H1 (cell line): ENCODE results near the gene SH3RF3. TPM values are rescaled to one million over a fixed set of nuclear protein-coding genes. Genes with fewer than 3 reads are reported as not detected.

Experiments
- CTCF ChIA-PET: fragments of 300-600 bp; sonication (Branson Sonifier 250); formaldehyde crosslinking; loops from one replicate; lab custom pipeline; 2021; ENCODE audit not compliant: partially characterized antibody; lab: Charles Lee
- POLR2A ChIA-PET: fragments of 300-600 bp; sonication (Branson Sonifier 250); formaldehyde crosslinking; loops from one replicate; lab custom pipeline; 2021; ENCODE audit warnings: inconsistent platforms; ENCODE audit not compliant: partially characterized antibody; lab: Charles Lee
- DNase-seq, 2 experiments: peaks; one replicate each; pipeline versions ENCODE4 v3.0.0 to v3.0.0-alpha.2; 2010 to 2022; ENCODE audit warnings: low spot score in 2 of 2, low read depth in 1 of 2, mixed read lengths in 1 of 2
- FAIRE-seq: peaks from 2 replicates; lab custom pipeline; 2011; peaks lifted over from hg19 to GRCh38; lab: Jason Lieb, UNC
- H2AFZ ChIP-seq: 2 replicates; pipeline ENCODE4 v1.8.1; 2012; ENCODE audit warnings: low read length, inconsistent platforms
- H2AK5ac ChIP-seq: 2 replicates; pipeline ENCODE4 v1.6.1; 2013; ENCODE audit warnings: low read depth, low read length
- H2BK120ac ChIP-seq: replicated peaks from 2 replicates; pipeline ENCODE3; 2013; ENCODE audit warnings: low read depth, low read length, inconsistent platforms
- H2BK12ac ChIP-seq: 2 replicates; pipeline ENCODE4 v1.6.1; 2013; ENCODE audit warnings: low read depth, low read length
- H2BK15ac ChIP-seq: 2 replicates; pipeline ENCODE4 v1.6.1; 2013; ENCODE audit warnings: low read length
- H2BK20ac ChIP-seq: 2 replicates; pipeline ENCODE4 v1.6.1; 2013; ENCODE audit warnings: low read length
- H2BK5ac ChIP-seq: 2 replicates; pipeline ENCODE4 v1.6.1; 2013; ENCODE audit warnings: low read depth, low read length
- H3K14ac ChIP-seq: 2 replicates; pipeline ENCODE4 v1.6.1; 2013; ENCODE audit warnings: inconsistent platforms; ENCODE audit not compliant: insufficient read length
- H3K18ac ChIP-seq: 2 replicates; pipeline ENCODE4 v1.6.1; 2013; ENCODE audit warnings: low read length; ENCODE audit errors: extremely low read depth
- H3K23ac ChIP-seq: 2 replicates; pipeline ENCODE4 v1.6.1; 2013; ENCODE audit warnings: inconsistent platforms; ENCODE audit not compliant: insufficient read length
- H3K23me2 ChIP-seq: 2 replicates; pipeline ENCODE4 v1.6.1; 2013; ENCODE audit warnings: low read depth, low read length
- H3K27ac ChIP-seq: 2 replicates; pipeline ENCODE4 v1.6.1; 2011; ENCODE audit warnings: low read depth, low read length, inconsistent platforms
- H3K27me3 ChIP-seq, 4 experiments: replicated peaks in 1 of 4; 1 replicate in 1 of 4; 2 replicates in 3 of 4; pipeline versions ENCODE4 v1.6.1 to v1.8.1; 2011 to 2013; ENCODE audit warnings: low read length in 3 of 4, mild to moderate bottlenecking in 3 of 4, inconsistent platforms in 2 of 4, mixed read lengths in 2 of 4, moderate library complexity in 1 of 4; ENCODE audit not compliant: control insufficient read depth in 3 of 4, insufficient read depth in 3 of 4; ENCODE audit errors: extremely low read depth in 1 of 4
- H3K36me3 ChIP-seq, 4 experiments: 2 replicates each; pipeline versions ENCODE4 v1.6.1 to v1.8.1; 2011 to 2013; ENCODE audit warnings: mild to moderate bottlenecking in 4 of 4, low read length in 3 of 4, moderate library complexity in 2 of 4, control low read depth in 1 of 4, inconsistent platforms in 1 of 4; ENCODE audit not compliant: insufficient read depth in 4 of 4, control insufficient read depth in 2 of 4
- H3K4ac ChIP-seq: replicated peaks from 2 replicates; pipeline ENCODE3; 2013; ENCODE audit warnings: low read length, low read depth, mixed read lengths, inconsistent platforms; ENCODE audit not compliant: insufficient read length
- H3K4me1 ChIP-seq, 4 experiments: replicated peaks in 1 of 4; 1 replicate in 1 of 4; 2 replicates in 3 of 4; pipeline versions ENCODE4 v1.6.1 to v1.8.1; 2011 to 2013; ENCODE audit warnings: low read length in 3 of 4, inconsistent platforms in 2 of 4, mixed read lengths in 1 of 4; ENCODE audit not compliant: insufficient read depth in 4 of 4, control insufficient read depth in 3 of 4
- H3K4me2 ChIP-seq, 2 experiments: 2 replicates each; pipeline versions ENCODE4 v1.6.1 to v1.8.1; 2011 to 2013; ENCODE audit warnings: low read depth in 2 of 2, low read length in 2 of 2, control low read depth in 1 of 2, inconsistent platforms in 1 of 2, mild to moderate bottlenecking in 1 of 2; ENCODE audit not compliant: insufficient read depth in 1 of 2
- H3K4me3 ChIP-seq, 4 experiments: fragments of 200-600, 300-600 bp in 1 of 4; sonication (generic), shearing (Covaris generic), sonication (Bioruptor Twin) in 1 of 4; 2 replicates each; pipeline versions ENCODE4 v1.5.1 to v1.8.1; 2011 to 2016; ENCODE audit warnings: low read length in 4 of 4, low read depth in 3 of 4, control low read depth in 2 of 4, inconsistent platforms in 2 of 4, mild to moderate bottlenecking in 2 of 4, mixed read lengths in 1 of 4, moderate library complexity in 1 of 4; ENCODE audit not compliant: insufficient read depth in 2 of 4; ENCODE audit errors: extremely low read depth in 1 of 4
- H3K56ac ChIP-seq: replicated peaks from 2 replicates; pipeline ENCODE3; 2013; ENCODE audit warnings: low read depth, mild to moderate bottlenecking, mixed read lengths, low read length, inconsistent platforms; ENCODE audit not compliant: insufficient read length
- H3K79me1 ChIP-seq: 2 replicates; pipeline ENCODE4 v1.6.1; 2013; ENCODE audit warnings: low read depth, low read length, control low read depth
- H3K79me2 ChIP-seq, 2 experiments: 2 replicates each; pipeline versions ENCODE4 v1.6.1 to v1.8.1; 2012 to 2013; ENCODE audit warnings: low read length in 2 of 2, mild to moderate bottlenecking in 2 of 2, inconsistent platforms in 1 of 2; ENCODE audit not compliant: insufficient read depth in 2 of 2, control insufficient read depth in 1 of 2
- H3K9ac ChIP-seq, 4 experiments: replicated peaks in 1 of 4; 1 replicate in 1 of 4; 2 replicates in 3 of 4; pipeline versions ENCODE4 v1.6.1 to v1.8.1; 2011 to 2013; ENCODE audit warnings: low read depth in 3 of 4, low read length in 3 of 4, control low read depth in 2 of 4, mild to moderate bottlenecking in 2 of 4, moderate library complexity in 2 of 4, inconsistent platforms in 1 of 4; ENCODE audit errors: extremely low read depth in 1 of 4
- H3K9me3 ChIP-seq, 2 experiments: 2 replicates each; pipeline versions ENCODE4 v1.6.1 to v1.8.1; 2012 to 2013; ENCODE audit warnings: mild to moderate bottlenecking in 2 of 2, moderate library complexity in 2 of 2, control low read depth in 1 of 2, inconsistent platforms in 1 of 2, low read depth in 1 of 2, low read length in 1 of 2, mixed read lengths in 1 of 2; ENCODE audit not compliant: insufficient read depth in 2 of 2
- H4K20me1 ChIP-seq, 2 experiments: replicated peaks in 1 of 2; 2 replicates each; pipeline versions ENCODE3 to v1.8.1; 2011 to 2013; ENCODE audit warnings: inconsistent platforms in 2 of 2, low read length in 2 of 2, mild to moderate bottlenecking in 1 of 2; ENCODE audit not compliant: insufficient read depth in 2 of 2, control insufficient read depth in 1 of 2
- H4K5ac ChIP-seq: 2 replicates; pipeline ENCODE4 v1.6.1; 2013; ENCODE audit warnings: low read length, low read depth, mixed read lengths, inconsistent platforms; ENCODE audit not compliant: insufficient read length
- H4K8ac ChIP-seq: 2 replicates; pipeline ENCODE4 v1.8.0; 2013; ENCODE audit warnings: mild to moderate bottlenecking, moderate library complexity, low read length, inconsistent platforms; ENCODE audit not compliant: insufficient read depth; ENCODE audit errors: extremely low read depth
- H4K91ac ChIP-seq: replicated peaks from 2 replicates; pipeline ENCODE3; 2013; ENCODE audit warnings: low read length, mixed read lengths, inconsistent platforms; ENCODE audit not compliant: insufficient read length
- CHD1 ChIP-seq: IDR thresholded peaks from 2 replicates; pipeline ENCODE4 v1.6.1; 2012; ENCODE audit warnings: low read depth, low read length, improper control_type of control experiment
- CHD2 ChIP-seq: IDR thresholded peaks from 2 replicates; pipeline ENCODE4 v1.6.1; 2012; ENCODE audit warnings: low read length, improper control_type of control experiment
- E2F6 ChIP-seq: IDR thresholded peaks from 2 replicates; pipeline ENCODE4 v1.6.1; 2012; ENCODE audit warnings: inconsistent platforms
- FOSL1 ChIP-seq: IDR thresholded peaks from 2 replicates; pipeline ENCODE4 v1.6.1; 2011; ENCODE audit warnings: mild to moderate bottlenecking, low read depth, low read length, moderate library complexity; ENCODE audit not compliant: insufficient read depth
- JUN ChIP-seq: IDR thresholded peaks from 2 replicates; pipeline ENCODE4 v1.6.1; 2011; ENCODE audit warnings: low read depth, mild to moderate bottlenecking, improper control_type of control experiment, low read length
- POU5F1 ChIP-seq: IDR thresholded peaks from 2 replicates; pipeline ENCODE4 v1.6.1; 2011; ENCODE audit warnings: low read depth, mild to moderate bottlenecking, low read length, moderate library complexity
- RBBP5 ChIP-seq: IDR thresholded peaks from 2 replicates; pipeline ENCODE4 v1.7.1; 2012; ENCODE audit warnings: low read depth, mild to moderate bottlenecking, inconsistent platforms, low read length, moderate library complexity, borderline replicate concordance
- SAP30 ChIP-seq: fragments of 300-600 bp; sonication (generic); IDR thresholded peaks from 2 replicates; pipeline ENCODE4 v1.7.1; 2012; ENCODE audit warnings: low read length, moderate library complexity, mild to moderate bottlenecking, inconsistent platforms; ENCODE audit not compliant: insufficient read depth, insufficient replicate concordance
- SUZ12 ChIP-seq: fragments of 200-600 bp; sonication (generic); IDR thresholded peaks from 2 replicates; pipeline ENCODE4 v1.6.1; 2012; ENCODE audit warnings: mild to moderate bottlenecking, inconsistent platforms, low read length, moderate library complexity, mixed read lengths
- TCF12 ChIP-seq: IDR thresholded peaks from 2 replicates; pipeline ENCODE4 v1.6.1; 2011; ENCODE audit warnings: low read depth, mild to moderate bottlenecking, low read length
- WGBS, 2 experiments: shearing (Covaris generic) in 1 of 2; methylation state at CpG; one replicate each; pipeline versions ENCODE4 v1.1.6 to v1.1.7; 2013 to 2015; ENCODE audit warnings: low lambda C conversion rate in 2 of 2, mixed read lengths in 2 of 2, inconsistent platforms in 1 of 2, low coverage in 1 of 2, missing lambda C conversion rate in 1 of 2; ENCODE audit not compliant: insufficient replicate concordance in 2 of 2, insufficient coverage in 1 of 2, insufficient read length in 1 of 2; ENCODE audit errors: extremely low coverage in 1 of 2, missing lambda C conversion rate in 1 of 2; 5-methylcytosine and 5-hydroxymethylcytosine counted together
- polyA plus RNA-seq, 7 experiments: library from polyadenylated mRNA; depleted of rRNA in 3 of 7; stranded (reverse) in 5 of 7; unstranded in 2 of 7; fragments of >200 nt in 5 of 7; fragments of 200-250 nt in 2 of 7; gene quantifications; 1 replicate in 5 of 7; 2 replicates in 1 of 7; 4 replicates in 1 of 7; pipeline versions ENCODE4 v1.2.1 to v1.2.3, GENCODE V29; 2011 to 2013; ENCODE audit warnings: missing spikeins in 2 of 7, mixed read lengths in 2 of 7
- total RNA-seq: library from RNA; stranded (reverse); fragmentation: NEBNext Ultra II Directional; extraction: Animal tissue kit (Norgen Biotek cat#: 25700); gene quantifications from 2 replicates; pipeline ENCODE4 v1.2.1, GENCODE V29; 2021

The SH3RF3 gene
- total and polyA plus RNA-seq, 2 of the 8 experiments (the other 6 are each of a cell fraction or from before 2014, with no cell fraction given), result 0.11 to 0.65 TPM

GRCh38 chr2:109503191-109503590, 374.2 kb downstream of the SH3RF3 start:
- H2AFZ ChIP-seq, result no peak overlapping the region
- no peaks in the 10 kb centered on the region for H3K36me3 ChIP-seq
- no peaks in the 10 kb centered on the region for H4K20me1 ChIP-seq
- no peak overlapping the region for H3K18ac ChIP-seq
- H3K9ac ChIP-seq, result no peak overlapping the region
- H3K4me1 ChIP-seq, result no peaks in the 10 kb centered on the region
- H3K56ac ChIP-seq, result no peak overlapping the region
- no peaks in the 10 kb centered on the region for H3K9me3 ChIP-seq
- WGBS, 2 experiments, result 89% methylated on average over 5 of the region's 5 CpGs; no CpG with 5 or more reads in 1 of the 2 experiments
- no peaks in the 10 kb centered on the region for H3K27me3 ChIP-seq
- no peak overlapping the region for H2BK12ac ChIP-seq
- no peaks in the 10 kb centered on the region for H3K23me2 ChIP-seq
- no peak overlapping the region for H4K8ac ChIP-seq
- H2BK5ac ChIP-seq, result no peak overlapping the region
- no peaks in the 10 kb centered on the region for H3K79me1 ChIP-seq
- no peaks in the 10 kb centered on the region for H3K79me2 ChIP-seq
- FAIRE-seq (no peak), DNase-seq (no peak)
- POLR2A ChIA-PET, result no interaction called here
- no peak overlapping the region for H3K27ac ChIP-seq
- H3K4me2 ChIP-seq, result no peak overlapping the region
- no peak overlapping the region for H2BK15ac ChIP-seq
- no peak overlapping the region for H3K14ac ChIP-seq
- no peak overlapping the region for H2BK20ac ChIP-seq
- TF ChIP-seq E2F6 (no peak), CHD2 (no peak), SUZ12 (no peak), SAP30 (no peak), RBBP5 (no peak), FOSL1 (no peak), JUN (no peak), POU5F1 (no peak), CHD1 (no peak), TCF12 (no peak)
- H2AK5ac ChIP-seq, result no peak overlapping the region
- H4K5ac ChIP-seq, result no peak overlapping the region
- H4K91ac ChIP-seq, result no peak overlapping the region
- CTCF ChIA-PET, result interaction anchor here (1.2 kb wide), 1 partner anchor 278 kb away, joined by 3 read pairs; no protein-coding TSS in a partner anchor
- H2BK120ac ChIP-seq, result no peak overlapping the region
- H3K23ac ChIP-seq, result no peak overlapping the region
- no peak overlapping the region for H3K4me3 ChIP-seq
- no peak overlapping the region for H3K4ac ChIP-seq
